C4-2B (cell line): ENCODE measurements around the gene GRIA4.

Source experiments
- CTCF ChIP-seq: fragments of 450-650 bp; conservative IDR thresholded peaks from 2 replicates; pipeline ENCODE4 v1.5.1; 2017; ENCODE audit warnings: mild to moderate bottlenecking
- ZFX ChIP-seq: fragments of 450-650 bp; IDR thresholded peaks from 2 replicates; pipeline ENCODE4 v1.6.1; 2017

DNA sequence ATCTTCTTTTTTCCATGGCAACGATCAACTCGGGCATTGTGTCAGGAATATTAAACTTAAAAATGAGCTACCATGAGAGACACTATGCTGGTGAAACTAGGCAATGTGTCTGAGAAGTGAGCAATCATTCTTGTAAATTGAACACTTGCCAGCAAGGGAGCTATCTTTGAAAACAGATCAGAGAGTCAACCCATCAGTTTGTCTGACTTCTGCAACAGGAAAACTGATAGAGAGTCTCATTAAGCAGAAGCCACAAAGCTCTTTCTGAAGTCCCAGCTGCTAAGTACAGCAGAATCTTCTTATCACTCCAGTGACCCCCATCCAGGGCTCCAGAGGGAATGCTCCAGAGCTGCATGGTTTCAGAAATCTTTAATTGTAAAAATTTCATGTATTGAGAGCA, 297.4 kb downstream of the GRIA4 start:
- TF ChIP-seq CTCF (no peak), ZFX (no peak)
